HG03469 (cell line): ENCODE data around the gene ARL2.
"Not testable (repeated sequence)": the region's sequence is repeated elsewhere in the genome, so short reads cannot be mapped to it uniquely, and the experiment has no call there.

ENCODE experiments used
- ATAC-seq: cut with Tn5 transposase; IDR thresholded peaks from one replicate; pipeline ENCODE4 v1.9.1; 2021; ENCODE audit warnings: mild to moderate bottlenecking, moderate library complexity, moderate number of reproducible peaks; ENCODE audit not compliant: unreplicated experiment

The ARL2 gene

DNA sequence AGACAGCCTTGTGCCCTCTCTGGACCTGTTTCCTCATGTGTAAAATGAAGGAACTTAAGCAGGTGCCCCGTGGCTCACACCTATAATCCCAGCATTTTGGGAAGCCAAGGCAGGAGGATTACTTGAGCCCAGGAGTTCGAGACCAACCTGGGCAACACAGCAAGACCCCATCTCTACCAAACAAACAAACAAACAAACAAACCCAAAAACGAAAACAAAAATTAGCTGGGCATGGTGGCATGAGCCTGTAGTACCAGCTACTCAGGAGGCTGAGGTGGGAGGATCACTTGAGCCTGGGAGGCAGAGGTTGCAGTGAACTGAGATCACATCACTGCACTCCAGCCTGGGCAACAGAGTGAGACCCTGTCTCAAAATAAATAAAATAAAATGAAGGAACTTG lies 10.0 kb upstream of the ARL2 start:
- not testable (repeated sequence) for ATAC-seq

- ATAC-seq, result no peak
Measured at GRCh38 chr11:65008016-65008415, 5.9 kb upstream of the ARL2 start.

DNA sequence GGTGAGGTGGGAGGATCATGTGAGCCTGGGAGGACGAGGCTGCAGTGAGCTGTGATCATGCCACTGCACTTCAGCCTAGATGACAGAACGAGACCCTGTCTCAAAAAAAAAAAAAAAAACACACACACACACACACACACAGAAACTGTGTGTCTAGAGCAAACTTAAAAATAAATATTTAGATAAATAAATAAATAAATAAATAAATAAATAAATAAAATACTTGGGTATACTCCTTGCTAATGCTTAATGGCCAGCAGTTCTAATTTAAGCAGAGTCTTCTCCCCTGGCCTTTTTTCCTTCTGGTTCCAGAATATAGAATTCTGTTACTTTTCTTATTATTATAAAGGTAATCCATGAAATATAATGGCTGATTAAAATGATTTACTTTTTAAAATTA lies 5.1 kb upstream of the ARL2 start:
- no peak for ATAC-seq

- ATAC-seq, result peak; percentile 39
Measured at GRCh38 chr11:65013130-65013887, 651 bp upstream of the ARL2 start.

- ATAC-seq, result no peak
Measured at GRCh38 chr11:65014726-65015227, 817 bp downstream of the ARL2 start.

GRCh38 chr11:65016705-65017104 lies 2.7 kb downstream of the ARL2 start:
- no peak for ATAC-seq

GRCh38 chr11:65017937-65018336 lies 4.0 kb downstream of the ARL2 start:
- ATAC-seq, result no peak

DNA sequence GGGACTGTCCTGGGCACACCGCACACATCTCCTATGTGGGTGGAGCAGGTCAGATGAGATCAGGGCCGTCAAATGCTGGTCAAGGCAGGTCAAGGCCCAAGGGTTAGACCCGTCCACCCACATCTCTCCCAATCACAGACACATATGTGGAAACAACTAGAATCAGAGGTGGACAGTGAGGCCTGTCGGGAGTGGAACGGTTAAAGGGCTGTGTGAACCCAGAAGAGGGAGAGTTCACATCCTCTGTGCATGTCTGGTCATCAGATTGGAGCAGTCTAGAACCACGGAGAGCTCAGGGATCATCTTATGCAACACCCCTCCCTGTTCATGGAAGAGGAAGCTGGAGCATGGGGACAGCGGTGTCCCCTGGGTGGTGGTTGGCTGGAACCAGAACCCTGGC lies 5.9 kb downstream of the ARL2 start:
- ATAC-seq, result no peak

GRCh38 chr11:65021003-65021402 lies 7.0 kb downstream of the ARL2 start:
- ATAC-seq, result no peak

GRCh38 chr11:65021509-65021908 lies 7.5 kb downstream of the ARL2 start:
- no peak for ATAC-seq

DNA sequence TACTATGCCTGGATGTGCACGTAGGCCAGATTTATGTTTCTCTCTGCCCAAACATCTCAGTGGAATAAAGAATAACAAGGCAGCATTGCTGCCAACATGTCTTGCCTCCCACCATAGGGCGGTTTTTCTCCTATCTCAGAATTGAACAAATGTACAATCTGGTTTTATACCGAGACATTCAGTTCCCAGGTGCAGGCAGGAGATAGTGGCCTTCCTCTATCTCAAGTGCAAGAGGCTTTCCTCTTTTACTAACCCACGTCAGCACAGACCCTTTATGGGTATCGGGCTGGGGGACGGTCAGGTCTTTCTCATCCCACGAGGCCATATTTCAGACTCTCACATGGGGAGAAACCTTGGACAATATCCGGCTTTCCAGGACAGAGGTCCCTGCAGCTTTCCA lies 9.5 kb downstream of the ARL2 start:
- ATAC-seq, result not testable (repeated sequence)

DNA sequence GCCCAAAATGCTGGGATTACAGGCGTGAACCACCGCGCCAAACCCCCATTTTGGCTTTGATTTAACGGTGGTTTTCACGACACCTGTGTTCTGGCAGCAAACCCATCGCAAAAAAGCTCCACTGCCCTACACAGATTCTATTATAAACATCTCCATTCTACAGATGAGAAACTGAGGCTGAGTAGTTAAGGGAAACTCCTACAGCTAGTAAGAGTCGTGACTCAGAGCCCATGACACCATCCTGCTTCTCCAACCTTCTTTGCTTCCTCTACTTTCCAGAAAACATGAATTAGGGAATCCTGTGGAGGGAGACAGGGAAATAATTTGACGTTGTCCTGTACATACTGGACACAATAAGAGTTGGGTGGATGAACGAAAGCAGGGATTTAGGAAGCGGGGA lies 12.8 kb downstream of the ARL2 start:
- no peak for ATAC-seq

DNA sequence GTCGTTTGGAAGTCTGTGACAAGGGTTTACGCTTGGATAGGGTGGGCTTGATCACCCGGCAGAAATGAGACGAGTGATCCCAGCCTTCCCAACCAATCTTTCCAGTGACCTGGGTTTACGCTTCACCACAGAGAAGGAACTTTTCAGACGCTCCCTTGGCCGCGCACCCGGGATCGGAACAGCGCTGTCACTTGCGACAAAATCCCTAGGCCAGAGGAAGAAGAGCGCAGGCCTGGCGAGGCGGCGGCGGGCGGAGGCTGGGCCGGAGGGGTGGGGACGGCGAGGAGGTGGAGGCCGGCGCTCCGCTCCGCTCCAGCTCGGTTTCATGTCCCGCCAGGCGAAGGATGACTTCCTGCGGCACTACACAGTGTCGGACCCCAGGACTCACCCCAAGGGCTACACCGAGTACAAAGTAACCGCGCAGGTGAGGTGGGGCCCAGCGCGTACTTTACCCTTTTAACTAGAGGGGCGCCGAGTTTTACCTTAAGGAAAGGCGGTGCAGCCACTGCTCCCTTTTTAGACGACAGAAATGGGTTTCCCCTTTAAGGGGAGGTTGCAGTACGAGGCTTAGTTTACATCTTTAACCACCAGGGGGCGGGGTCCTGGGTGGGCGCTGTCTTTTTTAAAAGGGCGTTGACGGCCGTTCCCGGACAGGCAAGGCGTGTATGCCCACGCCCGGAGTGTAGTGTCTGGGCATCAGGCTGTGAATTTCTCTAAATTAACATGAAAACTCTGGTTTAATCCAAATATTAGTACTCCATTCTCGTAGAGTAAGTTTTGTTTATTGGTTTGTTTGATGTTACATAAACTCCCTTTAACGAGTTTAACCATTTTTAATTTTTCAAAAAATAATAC lies 13.5 kb downstream of the ARL2 start, which contains the start of gene SNX15:
SNX15 (plus strand) TSS at position 227 of the 855 bp plus-strand sequence; CDS start at position 326, 99 bp downstream.
- peak; percentile 48 for ATAC-seq

DNA sequence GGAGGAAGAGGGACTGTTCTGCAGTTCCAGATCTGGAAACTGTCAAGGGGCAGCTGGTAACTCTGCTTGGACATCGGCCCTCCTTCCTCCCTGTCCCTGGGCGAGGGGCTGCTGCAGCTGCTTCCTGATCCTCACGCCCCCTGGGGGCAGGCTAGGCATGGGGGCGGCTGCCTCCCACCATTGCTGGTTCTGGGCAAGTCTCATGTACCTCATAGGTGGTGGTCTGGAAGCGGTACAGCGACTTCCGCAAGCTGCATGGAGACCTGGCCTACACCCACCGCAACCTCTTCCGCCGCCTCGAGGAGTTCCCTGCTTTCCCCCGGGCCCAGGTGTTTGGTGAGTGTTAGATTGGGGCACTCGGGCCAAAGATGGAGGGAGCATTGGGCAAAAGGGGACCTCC lies 18.3 kb downstream of the ARL2 start:
- no peak for ATAC-seq

DNA sequence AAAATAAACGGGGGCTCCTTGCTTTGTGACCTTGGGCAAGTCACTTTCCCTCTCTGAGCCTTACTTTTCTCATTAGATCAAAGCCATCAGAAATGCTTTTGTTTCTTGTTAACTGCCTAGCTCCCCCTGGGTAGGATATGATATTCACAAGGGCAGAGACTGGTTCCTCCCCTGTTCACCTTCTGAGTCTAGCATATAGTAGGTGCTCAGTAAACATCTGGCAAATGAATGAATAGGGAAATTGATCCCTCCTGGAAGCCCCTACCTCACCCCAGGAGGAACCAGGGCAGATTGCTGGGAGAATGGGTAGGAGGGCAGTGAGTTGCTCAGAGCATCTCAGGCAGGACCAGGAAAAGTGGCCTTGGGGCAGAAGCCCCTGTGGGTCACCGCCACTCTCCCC lies 20.5 kb downstream of the ARL2 start:
- ATAC-seq, result no peak

- no peak for ATAC-seq
Measured at GRCh38 chr11:65035579-65035978, 21.6 kb downstream of the ARL2 start.

DNA sequence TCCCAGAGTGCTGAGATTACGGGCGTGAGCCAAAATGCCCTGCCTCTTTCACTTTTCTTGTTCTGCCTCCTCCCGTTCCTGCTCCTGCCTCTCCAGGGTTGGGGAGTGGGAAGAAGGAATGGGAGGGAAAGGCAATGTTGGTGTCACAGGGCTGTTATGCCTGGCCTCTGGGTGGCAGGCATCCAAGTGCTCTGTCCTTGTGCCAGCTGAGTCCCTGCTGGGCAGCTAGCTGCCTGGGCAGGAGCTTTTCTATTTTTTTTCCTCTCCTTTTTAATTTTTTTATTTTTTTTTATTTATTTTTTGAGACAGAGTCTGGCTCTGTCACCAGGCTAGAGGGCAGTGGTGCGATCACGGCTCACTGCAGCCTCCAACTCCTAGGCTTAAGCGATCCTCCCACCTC lies 23.0 kb downstream of the ARL2 start:
- ATAC-seq, result no peak

DNA sequence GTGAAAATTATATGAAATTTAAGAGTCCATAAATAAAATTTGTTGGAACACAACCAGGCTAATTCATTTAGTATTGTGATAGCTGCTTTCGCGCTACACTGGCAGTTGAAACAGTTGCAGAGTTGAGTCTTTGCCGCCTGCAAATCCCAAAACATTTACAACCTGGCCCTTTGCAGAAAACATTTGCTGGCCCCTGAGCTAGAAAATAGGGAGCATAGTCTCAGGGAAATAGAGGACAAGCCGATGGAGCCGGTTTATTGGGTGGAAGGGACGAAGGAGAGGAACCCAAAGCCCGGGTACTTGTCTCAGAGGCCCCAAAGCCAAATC lies 26.5 kb downstream of the ARL2 start:
- ATAC-seq, result no peak

DNA sequence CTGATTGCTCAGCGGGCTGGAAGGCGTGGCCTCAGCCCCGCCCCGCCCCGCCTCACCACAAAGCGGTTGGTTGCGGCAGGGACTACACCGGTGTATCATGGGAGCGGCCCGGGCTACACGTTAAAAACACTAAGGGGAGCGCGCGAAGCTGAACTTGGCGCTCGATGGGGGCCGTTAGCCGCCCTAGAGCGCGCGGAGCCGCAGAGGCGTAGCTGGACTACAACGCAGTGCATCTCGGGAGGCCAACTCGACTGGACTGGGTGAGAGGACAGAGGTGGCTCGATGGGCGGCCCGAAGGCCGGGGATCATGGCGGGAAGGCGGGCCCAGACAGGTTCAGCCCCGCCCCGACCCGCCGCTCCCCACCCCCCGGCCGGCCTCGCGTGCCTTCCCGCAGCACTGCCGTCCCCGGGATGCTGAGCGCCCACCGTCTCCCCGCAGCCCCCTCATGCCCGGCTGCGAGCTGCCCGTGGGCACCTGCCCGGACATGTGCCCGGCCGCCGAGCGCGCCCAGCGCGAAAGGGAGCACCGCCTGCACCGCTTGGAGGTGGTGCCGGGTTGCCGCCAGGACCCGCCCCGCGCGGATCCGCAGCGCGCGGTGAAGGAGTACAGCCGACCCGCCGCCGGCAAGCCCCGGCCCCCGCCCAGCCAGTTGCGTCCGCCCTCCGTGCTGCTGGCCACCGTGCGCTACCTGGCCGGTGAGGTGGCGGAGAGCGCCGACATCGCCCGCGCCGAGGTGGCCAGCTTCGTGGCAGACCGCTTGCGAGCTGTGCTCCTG lies 27.1 kb downstream of the ARL2 start, which contains the start of gene SAC3D1:
SAC3D1 (plus strand) TSS at position 364 of the 776 bp plus-strand sequence; CDS start at position 447, 83 bp downstream.
- ATAC-seq, result peak; percentile 54

DNA sequence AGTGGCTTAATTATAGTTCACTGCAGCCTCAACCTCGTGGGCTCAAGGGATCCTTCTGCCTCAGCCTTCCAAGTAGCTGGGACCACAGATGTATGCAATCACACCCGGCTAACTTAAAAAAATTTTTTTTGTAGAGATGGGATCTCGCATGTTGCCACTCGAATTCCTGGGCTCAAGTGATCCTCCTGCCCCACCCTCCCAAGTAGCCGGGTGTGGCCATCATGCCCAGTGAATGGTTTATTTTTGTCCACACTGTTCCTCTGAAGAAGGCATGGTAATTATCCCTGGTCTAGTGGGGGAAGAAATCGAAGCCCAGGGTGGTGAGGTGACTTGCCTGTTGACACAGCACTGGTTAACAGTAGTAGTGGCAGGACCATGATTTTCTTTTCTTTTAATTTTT lies 28.9 kb downstream of the ARL2 start:
- no peak for ATAC-seq

DNA sequence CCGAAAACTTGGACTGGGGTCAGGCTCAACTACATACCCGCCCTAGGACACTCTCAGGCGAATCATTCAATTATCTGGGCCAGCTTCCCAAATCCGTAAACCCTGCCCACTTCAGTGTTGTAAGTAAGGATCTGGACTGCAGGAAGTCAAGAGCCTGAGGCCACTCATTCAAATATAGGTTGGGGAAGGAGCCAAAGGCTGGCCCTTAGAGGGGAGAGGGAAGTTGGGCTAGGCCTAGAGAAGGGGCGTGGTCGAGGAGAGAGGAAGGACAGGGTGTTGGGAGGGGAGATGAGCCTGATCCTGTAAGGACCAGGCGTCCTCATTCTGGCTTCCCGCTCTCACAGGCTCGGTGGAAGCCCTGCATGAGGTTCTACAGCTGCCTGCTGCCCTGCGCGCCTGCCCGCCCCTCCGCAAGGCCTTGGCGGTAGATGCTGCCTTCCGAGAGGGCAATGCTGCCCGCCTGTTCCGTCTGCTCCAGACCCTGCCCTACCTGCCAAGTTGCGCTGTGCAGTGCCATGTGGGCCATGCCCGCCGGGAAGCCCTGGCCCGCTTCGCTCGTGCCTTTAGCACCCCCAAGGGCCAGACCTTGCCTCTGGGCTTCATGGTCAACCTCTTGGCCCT lies 30.0 kb downstream of the ARL2 start:
- no peak for ATAC-seq
